DND-41 (cell line): ENCODE data around the gene TSPAN18.

Experiments used
- ATAC-seq: fragments of 200-7000 bp; cut with Tn5 transposase; 3 replicates; pipeline ENCODE4 v1.9.1; 2021; ENCODE audit warnings: low read depth; ENCODE audit not compliant: insufficient read depth
- DNase-seq: peaks from one replicate; pipeline ENCODE4 v3.0.0-alpha.2; 2020
- H2AFZ ChIP-seq: 2 replicates; pipeline ENCODE4 v1.6.0; 2012; ENCODE audit warnings: low read depth, low read length
- H3K27ac ChIP-seq: 2 replicates; pipeline ENCODE4 v1.5.1; 2012; ENCODE audit warnings: low read length, inconsistent platforms
- H3K27me3 ChIP-seq: fragments of 200-600 bp; sonication (generic); 2 replicates; pipeline ENCODE4 v1.6.0; 2012; ENCODE audit warnings: low read length, mild to moderate bottlenecking, inconsistent platforms; ENCODE audit not compliant: insufficient read depth, poor library complexity
- H3K36me3 ChIP-seq: 2 replicates; pipeline ENCODE4 v1.5.1; 2012; ENCODE audit warnings: low read length, inconsistent platforms; ENCODE audit not compliant: insufficient read depth
- H3K4me1 ChIP-seq: 2 replicates; pipeline ENCODE4 v1.5.1; 2012; ENCODE audit warnings: mild to moderate bottlenecking, low read length; ENCODE audit not compliant: insufficient read depth
- H3K4me2 ChIP-seq: 2 replicates; pipeline ENCODE4 v1.6.0; 2012; ENCODE audit warnings: mild to moderate bottlenecking, moderate library complexity, low read length, inconsistent platforms; ENCODE audit not compliant: insufficient read depth
- H3K4me3 ChIP-seq, 2 experiments: fragments of 200-600 bp in 1 of 2; shearing (Covaris generic) in 1 of 2; 2 replicates each; pipeline ENCODE4 v1.5.1; 2012 to 2016; ENCODE audit warnings: inconsistent platforms in 2 of 2, low read length in 2 of 2, mild to moderate bottlenecking in 2 of 2, low read depth in 1 of 2, moderate library complexity in 1 of 2
- H3K79me2 ChIP-seq: 2 replicates; pipeline ENCODE4 v1.6.0; 2012; ENCODE audit warnings: low read length, inconsistent platforms; ENCODE audit not compliant: insufficient read depth
- H3K9ac ChIP-seq: 2 replicates; pipeline ENCODE4 v1.6.0; 2012; ENCODE audit warnings: low read depth, mild to moderate bottlenecking, inconsistent platforms, low read length, moderate library complexity
- H3K9me3 ChIP-seq: 2 replicates; pipeline ENCODE4 v1.5.1; 2012; ENCODE audit warnings: low read length, moderate library complexity, mild to moderate bottlenecking, inconsistent platforms; ENCODE audit not compliant: insufficient read depth, severe bottlenecking
- H4K20me1 ChIP-seq: 2 replicates; pipeline ENCODE4 v1.6.0; 2012; ENCODE audit warnings: low read length; ENCODE audit not compliant: insufficient read depth
- EZH2 ChIP-seq: IDR thresholded peaks from 3 replicates; pipeline ENCODE4 v1.6.1; 2012; ENCODE audit warnings: borderline replicate concordance, low read depth, mild to moderate bottlenecking, moderate library complexity, low read length, inconsistent platforms; ENCODE audit not compliant: severe bottlenecking
- TF ChIP-seq, protein P1 (sequence below): IDR thresholded peaks from 2 replicates; pipeline ENCODE4 v1.5.1; 2012; ENCODE audit warnings: borderline replicate concordance, low read length, moderate library complexity, mild to moderate bottlenecking; ENCODE audit not compliant: poor library complexity, severe bottlenecking; ENCODE audit errors: extremely low read depth

The TSPAN18 gene

DNA sequence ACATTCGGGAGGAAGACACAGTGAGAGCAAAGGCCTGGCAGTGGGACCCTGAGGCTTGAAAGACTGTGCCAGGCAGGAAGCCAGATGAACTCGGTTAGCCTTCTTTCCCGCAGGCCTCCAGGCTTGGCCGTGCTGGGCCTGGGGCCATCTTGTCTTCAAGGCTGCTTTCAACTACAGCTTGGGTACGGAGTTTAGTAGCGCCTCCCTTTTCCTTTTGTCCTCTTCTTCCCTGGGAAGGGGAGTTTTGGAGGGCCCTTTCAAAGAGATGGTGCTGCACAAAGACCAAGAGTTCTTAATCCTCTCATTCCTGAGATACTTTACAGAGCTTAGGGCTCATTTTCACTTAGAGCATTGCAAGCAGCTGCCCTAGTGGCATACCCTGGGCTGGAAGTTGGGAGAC is 136.5 kb downstream of the TSPAN18 start:
- ATAC-seq (no peak), DNase-seq (no peak)
- TF ChIP-seq EZH2 = no peak
- TF ChIP-seq, protein P1, sequence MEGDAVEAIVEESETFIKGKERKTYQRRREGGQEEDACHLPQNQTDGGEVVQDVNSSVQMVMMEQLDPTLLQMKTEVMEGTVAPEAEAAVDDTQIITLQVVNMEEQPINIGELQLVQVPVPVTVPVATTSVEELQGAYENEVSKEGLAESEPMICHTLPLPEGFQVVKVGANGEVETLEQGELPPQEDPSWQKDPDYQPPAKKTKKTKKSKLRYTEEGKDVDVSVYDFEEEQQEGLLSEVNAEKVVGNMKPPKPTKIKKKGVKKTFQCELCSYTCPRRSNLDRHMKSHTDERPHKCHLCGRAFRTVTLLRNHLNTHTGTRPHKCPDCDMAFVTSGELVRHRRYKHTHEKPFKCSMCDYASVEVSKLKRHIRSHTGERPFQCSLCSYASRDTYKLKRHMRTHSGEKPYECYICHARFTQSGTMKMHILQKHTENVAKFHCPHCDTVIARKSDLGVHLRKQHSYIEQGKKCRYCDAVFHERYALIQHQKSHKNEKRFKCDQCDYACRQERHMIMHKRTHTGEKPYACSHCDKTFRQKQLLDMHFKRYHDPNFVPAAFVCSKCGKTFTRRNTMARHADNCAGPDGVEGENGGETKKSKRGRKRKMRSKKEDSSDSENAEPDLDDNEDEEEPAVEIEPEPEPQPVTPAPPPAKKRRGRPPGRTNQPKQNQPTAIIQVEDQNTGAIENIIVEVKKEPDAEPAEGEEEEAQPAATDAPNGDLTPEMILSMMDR = no peak
- Histone ChIP-seq H3K4me3 (no peak overlapping the region), H2AFZ (no peak overlapping the region), H3K79me2 (no peaks in the 10 kb centered on the region), H3K36me3 (no peaks in the 10 kb centered on the region), H3K4me1 (peaks cover 14% of the 10 kb centered on the region), H3K9me3 (no peaks in the 10 kb centered on the region), H4K20me1 (peaks cover 38% of the 10 kb centered on the region), H3K4me2 (no peak overlapping the region), H3K27me3 (peaks cover 40% of the 10 kb centered on the region), H3K27ac (no peak overlapping the region), H3K9ac (no peak overlapping the region)

DNA sequence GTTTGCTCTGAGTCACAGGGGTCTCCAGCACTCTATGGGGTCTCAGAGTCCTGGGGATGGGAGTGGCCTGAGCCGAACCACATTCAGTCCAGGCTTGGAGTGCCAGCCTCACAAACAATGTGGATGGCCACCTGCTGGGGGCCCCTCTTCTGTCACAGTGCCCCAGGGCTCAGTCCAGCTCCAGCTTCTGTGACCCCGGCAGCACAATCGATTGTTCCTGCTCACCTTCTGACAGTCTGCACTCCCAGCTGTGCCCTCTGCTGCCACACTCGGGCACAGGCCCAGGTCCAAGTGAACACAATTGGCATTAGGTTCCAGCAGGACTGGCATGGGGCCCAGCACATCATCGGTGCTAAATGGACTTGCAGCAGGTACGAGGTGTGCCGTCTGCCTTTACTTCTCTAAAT is 139.1 kb downstream of the TSPAN18 start:
- Histone ChIP-seq H3K9me3 (no peaks in the 10 kb centered on the region), H3K36me3 (no peaks in the 10 kb centered on the region), H3K4me3 (no peak overlapping the region), H4K20me1 (peaks cover 23% of the 10 kb centered on the region), H3K9ac (no peak overlapping the region), H3K27me3 (peaks cover 24% of the 10 kb centered on the region), H2AFZ (no peak overlapping the region), H3K4me2 (no peak overlapping the region), H3K79me2 (no peaks in the 10 kb centered on the region), H3K27ac (no peak overlapping the region), H3K4me1 (peaks cover 14% of the 10 kb centered on the region)
- DNase-seq (no peak), ATAC-seq (no peak)
- no peak for TF ChIP-seq EZH2
- TF ChIP-seq, protein P1 = no peak

DNA sequence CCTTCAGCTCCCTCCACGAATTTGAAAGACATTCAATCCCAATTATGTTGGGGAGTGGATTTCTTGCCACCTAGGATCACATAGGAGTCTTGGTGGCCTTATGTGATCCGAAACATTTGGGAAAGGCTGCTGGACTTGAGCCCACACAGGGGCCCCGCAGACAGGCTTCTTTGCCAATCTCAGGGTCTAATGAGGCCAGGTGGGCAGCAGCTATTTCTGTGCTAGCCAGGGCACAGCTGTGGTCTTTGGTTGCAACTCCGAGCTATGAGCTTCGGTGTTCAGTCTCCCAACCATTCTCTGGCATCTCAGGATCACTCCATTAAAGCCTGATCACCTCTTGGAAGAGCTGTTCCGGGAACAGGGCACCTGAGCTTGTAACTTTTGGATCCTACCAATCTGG is 139.5 kb downstream of the TSPAN18 start:
- no peak overlapping the region for H3K27ac ChIP-seq
- peaks cover 14% of the 10 kb centered on the region for H3K4me1 ChIP-seq
- no peak overlapping the region for H2AFZ ChIP-seq
- no peaks in the 10 kb centered on the region for H3K9me3 ChIP-seq
- TF ChIP-seq EZH2 = no peak
- TF ChIP-seq, protein P1 = no peak
- ATAC-seq (no peak), DNase-seq (no peak)
- peaks cover 23% of the 10 kb centered on the region for H4K20me1 ChIP-seq
- H3K9ac ChIP-seq = no peak overlapping the region
- no peak overlapping the region for H3K4me3 ChIP-seq
- no peak overlapping the region for H3K4me2 ChIP-seq
- peaks cover 24% of the 10 kb centered on the region for H3K27me3 ChIP-seq
- no peaks in the 10 kb centered on the region for H3K36me3 ChIP-seq
- H3K79me2 ChIP-seq = no peaks in the 10 kb centered on the region

GRCh38 chr11:44868021-44868420 is 141.3 kb downstream of the TSPAN18 start:
- Histone ChIP-seq H2AFZ (no peak overlapping the region), H3K4me2 (no peak overlapping the region), H3K27me3 (peaks cover 16% of the 10 kb centered on the region), H3K4me1 (no peaks in the 10 kb centered on the region), H3K9me3 (no peaks in the 10 kb centered on the region), H4K20me1 (peaks cover 9% of the 10 kb centered on the region), H3K27ac (no peak overlapping the region), H3K36me3 (no peaks in the 10 kb centered on the region), H3K9ac (no peak overlapping the region), H3K4me3 (no peak overlapping the region), H3K79me2 (no peaks in the 10 kb centered on the region)
- TF ChIP-seq EZH2 = no peak
- TF ChIP-seq, protein P1 = no peak
- DNase-seq (no peak), ATAC-seq (no peak)
